Mesothelial cell of epicardium (in vitro differentiated cells): ENCODE measurements around the gene MAP7. TPM values are rescaled to one million over a fixed set of nuclear protein-coding genes. Genes with fewer than 3 reads are reported as not detected.
"Not testable (repeated sequence)": the region's sequence is repeated elsewhere in the genome, so short reads cannot be mapped to it uniquely, and the experiment has no call there.

Source experiments
- DNase-seq, 2 experiments: peaks; one replicate each; pipeline ENCODE4 v3.0.0; 2021; ENCODE audit warnings: low spot score in 2 of 2; ENCODE audit not compliant: unreplicated experiment in 2 of 2
- H3K27ac Mint-ChIP-seq: 2 replicates; pipeline ENCODE4 v1.8.0; 2021; ENCODE audit warnings: mixed read lengths
- H3K27me3 Mint-ChIP-seq: 2 replicates; pipeline ENCODE4 v1.8.0; 2021; ENCODE audit warnings: low read depth, mixed read lengths
- H3K36me3 Mint-ChIP-seq: 2 replicates; pipeline ENCODE4 v1.8.0; 2021; ENCODE audit warnings: mixed read lengths
- H3K4me1 Mint-ChIP-seq: 2 replicates; pipeline ENCODE4 v1.8.0; 2021; ENCODE audit warnings: mixed read lengths
- H3K4me3 Mint-ChIP-seq: 2 replicates; pipeline ENCODE4 v1.8.0; 2021; ENCODE audit warnings: mild to moderate bottlenecking, moderate library complexity, mixed read lengths
- H3K9me3 Mint-ChIP-seq: 2 replicates; pipeline ENCODE4 v1.8.0; 2021; ENCODE audit warnings: mixed read lengths
- CTCF ChIP-seq: fragments of 200-600 bp; sonication (generic); IDR thresholded peaks from one replicate; pipeline ENCODE4 v1.5.0; 2021; ENCODE audit warnings: antibody characterized with exemption; ENCODE audit not compliant: unreplicated experiment
- total RNA-seq: library from RNA; stranded (reverse); gene quantifications from 3 replicates; pipeline ENCODE4 v1.2.1, GENCODE V29; 2021

Gene MAP7
- total RNA-seq, 1 donor from 2014 or later: 15.1 TPM

DNA sequence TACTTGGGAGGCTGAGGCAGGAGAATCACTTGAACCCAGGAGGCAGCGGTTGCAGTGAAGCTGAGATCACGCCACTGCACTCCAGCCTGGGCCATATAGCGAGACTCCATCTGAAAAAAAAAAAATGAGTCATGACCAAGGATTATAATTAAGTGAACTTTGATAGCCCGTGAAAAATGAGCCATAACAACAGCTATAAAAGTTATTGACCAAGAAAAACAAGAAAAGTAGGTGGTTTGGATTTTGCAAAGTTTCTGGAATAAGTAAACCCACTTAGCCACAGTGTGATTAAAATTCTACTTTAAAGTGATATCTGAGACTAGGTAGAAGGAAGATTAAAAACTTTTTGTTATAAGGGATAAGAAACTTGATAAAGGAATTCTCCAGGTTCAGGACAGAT is 234.6 kb downstream of the MAP7 start:
- H3K4me1 Mint-ChIP-seq: peaks cover 9% of the 10 kb centered on the region
- TF ChIP-seq CTCF: no peak
- no peak overlapping the region for H3K4me3 Mint-ChIP-seq

DNA sequence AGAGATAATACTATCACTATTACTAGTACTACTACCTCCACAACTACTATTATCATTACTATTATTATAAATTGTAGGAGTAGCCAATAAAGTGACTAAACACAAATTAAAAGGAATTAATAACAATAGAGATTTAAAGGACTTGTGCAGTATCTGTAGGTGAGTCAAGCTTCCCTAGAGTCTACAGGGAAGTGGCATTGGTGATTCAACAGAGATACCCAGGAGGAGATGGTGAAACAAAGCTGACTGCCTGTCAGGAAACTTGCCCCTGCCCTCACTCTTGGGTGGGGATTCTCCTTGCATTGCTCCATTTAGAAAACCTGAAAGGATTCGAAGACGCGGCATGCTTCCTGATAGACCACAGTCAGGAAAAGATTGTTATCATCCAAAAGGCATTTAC is 237.2 kb downstream of the MAP7 start:
- no peak for TF ChIP-seq CTCF
- H3K9me3 Mint-ChIP-seq: no peaks in the 10 kb centered on the region
- H3K4me3 Mint-ChIP-seq: no peak overlapping the region
- H3K36me3 Mint-ChIP-seq: no peaks in the 10 kb centered on the region
- no peak for DNase-seq
- H3K27ac Mint-ChIP-seq: no peak overlapping the region
- peaks cover 3% of the 10 kb centered on the region for H3K27me3 Mint-ChIP-seq
- H3K4me1 Mint-ChIP-seq: peaks cover 7% of the 10 kb centered on the region

More for the DNA sequence above, 234.6 kb downstream of the MAP7 start:
- Mint-ChIP-seq H3K27me3 (peaks cover 3% of the 10 kb centered on the region), H3K9me3 (no peaks in the 10 kb centered on the region), H3K27ac (no peak overlapping the region), H3K36me3 (no peaks in the 10 kb centered on the region)
- DNase-seq: no peak

- Mint-ChIP-seq H3K36me3 (no peaks in the 10 kb centered on the region), H3K4me1 (no peaks in the 10 kb centered on the region), H3K27me3 (peaks cover 3% of the 10 kb centered on the region), H3K9me3 (no peaks in the 10 kb centered on the region), H3K27ac (no peak overlapping the region), H3K4me3 (no peak overlapping the region)
- no peak for TF ChIP-seq CTCF
- no peak for DNase-seq
These were observed 240.4 kb downstream of the MAP7 start for GRCh38 chr6:136309729-136310311.

GRCh38 chr6:136309171-136309570 is 241.1 kb downstream of the MAP7 start:
- Mint-ChIP-seq H3K4me3 (no peak overlapping the region), H3K27ac (no peak overlapping the region), H3K27me3 (peaks cover 3% of the 10 kb centered on the region), H3K4me1 (no peaks in the 10 kb centered on the region), H3K9me3 (no peaks in the 10 kb centered on the region), H3K36me3 (no peaks in the 10 kb centered on the region)
- TF ChIP-seq CTCF: no peak
- DNase-seq: no peak

- DNase-seq, H3K27me3 Mint-ChIP-seq, H3K4me1 Mint-ChIP-seq, H3K27ac Mint-ChIP-seq, H3K36me3 Mint-ChIP-seq, H3K9me3 Mint-ChIP-seq, H3K4me3 Mint-ChIP-seq: not testable (repeated sequence)
These were observed 241.8 kb downstream of the MAP7 start for GRCh38 chr6:136308469-136308868.

DNA sequence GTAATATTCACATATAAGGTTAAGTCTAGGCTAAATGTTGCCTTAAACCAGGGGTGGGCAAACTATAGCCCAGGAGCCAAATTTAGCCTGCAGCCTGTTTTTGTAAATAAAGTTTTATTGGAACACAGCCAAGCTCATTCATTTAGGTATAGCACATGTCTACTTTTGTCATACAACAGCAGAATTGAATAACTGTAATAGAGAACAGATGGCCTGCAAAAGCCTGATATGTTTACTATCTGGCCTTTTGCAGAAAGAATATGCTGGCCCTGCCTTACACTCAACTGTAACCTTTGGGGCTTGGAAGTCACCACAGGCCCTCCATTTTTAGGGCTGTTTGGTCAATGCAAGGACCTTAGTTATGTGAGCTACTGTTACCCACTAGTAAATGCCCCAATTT is 242.9 kb downstream of the MAP7 start:
- no peaks in the 10 kb centered on the region for H3K4me1 Mint-ChIP-seq
- H3K27ac Mint-ChIP-seq: no peak overlapping the region
- DNase-seq: no peak
- H3K4me3 Mint-ChIP-seq: no peak overlapping the region
- peaks cover 4% of the 10 kb centered on the region for H3K9me3 Mint-ChIP-seq
- no peak for TF ChIP-seq CTCF
- no peaks in the 10 kb centered on the region for H3K36me3 Mint-ChIP-seq
- H3K27me3 Mint-ChIP-seq: no peaks in the 10 kb centered on the region
